Motor neuron (in vitro differentiated cells): ENCODE results near the gene RUNX1. TPM values are rescaled to one million over a fixed set of nuclear protein-coding genes. Genes with fewer than 3 reads are reported as not detected.

Experiments used
- ATAC-seq, 8 experiments: fragments of 200-7000 bp; cut with Tn5 transposase; replicated peaks in 6 of 8; 2 replicates each; pipeline ENCODE4 v1.8.0; 2021; ENCODE audit warnings: mild to moderate bottlenecking in 8 of 8, moderate library complexity in 8 of 8
- H3K27ac ChIP-seq, 2 donors: fragments of 250-450 bp; sonication (Bioruptor Pico); 2 replicates each; pipeline ENCODE4 v1.9.0; 2021; ENCODE audit warnings: antibody characterized with exemption in 2 of 2, mild to moderate bottlenecking in 2 of 2, moderate library complexity in 1 of 2
- H3K4me1 ChIP-seq, 2 donors: fragments of 250-450 bp; sonication (Bioruptor Pico); replicated peaks in 1 of 2; 2 replicates each; pipeline ENCODE4 v1.6.1; 2021; ENCODE audit warnings: antibody characterized with exemption in 2 of 2, mild to moderate bottlenecking in 2 of 2, moderate library complexity in 1 of 2
- H3K4me3 ChIP-seq, 5 donors: fragments of 250-450 bp; sonication (Bioruptor Pico); 2 replicates each; pipeline ENCODE4 v1.9.0; 2021; ENCODE audit warnings: antibody characterized with exemption in 5 of 5, mild to moderate bottlenecking in 5 of 5, moderate library complexity in 4 of 5
- WGBS, 10 experiments: fragments of 450-650 bp; shearing (Covaris generic); methylation state at CpG; one replicate each; pipeline ENCODE4 v1.0.0; 2022; 5-methylcytosine and 5-hydroxymethylcytosine counted together
- in situ Hi-C, 9 experiments: fragments of 400-800 bp; cut with MboI; loops; one replicate each; pipeline ENCODE4 v1.15.0; 2021; ENCODE audit warnings: low sequenced_read_pairs in 9 of 9, low pct_unique_long_range_greater_than_20kb in 2 of 9; ENCODE audit not compliant: unreplicated experiment in 9 of 9
- total RNA-seq, 8 experiments: library from RNA; unstranded; fragments of 300-600 nt; gene quantifications; 2 replicates each; pipeline versions ENCODE4 v1.2.3 to v1.2.4, GENCODE V29; 2022

The RUNX1 gene
- total RNA-seq, 8 experiments from 2014 or later = 0.05 to 49.0 (median 3.6) TPM

DNA sequence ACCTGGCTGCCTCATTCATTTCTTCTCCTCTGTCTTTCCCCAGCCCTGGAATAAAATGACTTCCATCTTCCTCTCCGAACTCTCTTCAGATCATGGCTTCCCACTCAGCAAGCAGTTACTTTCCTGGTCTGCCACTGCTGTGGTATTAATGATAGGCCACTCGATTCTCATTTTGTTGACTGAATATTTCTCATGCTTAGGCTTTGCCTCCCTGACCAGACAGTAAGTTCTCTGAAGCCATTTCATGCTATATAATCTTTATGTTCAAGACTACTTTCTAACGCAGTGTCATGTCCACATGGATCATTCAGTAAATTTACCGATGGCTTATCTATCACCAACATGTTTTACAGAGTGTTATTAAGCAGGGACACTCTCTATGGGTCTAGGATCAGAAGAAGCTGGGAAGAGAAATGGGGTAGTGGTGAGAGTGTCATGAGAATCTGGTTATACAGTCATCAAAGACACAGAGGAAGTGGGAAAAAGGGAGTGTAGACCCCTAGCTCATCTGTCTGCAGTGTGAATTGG lies 20.6 kb downstream of the RUNX1 start:
- ATAC-seq = no peak
- in situ Hi-C loops = loop anchor here in 2 of 9 experiments (25.0 kb wide), 2 partner anchors 109 to 809 kb away; no protein-coding TSS in a partner anchor
- H3K4me3 ChIP-seq = no peak overlapping the region
- no peak overlapping the region for H3K27ac ChIP-seq
- WGBS, 10 experiments = 80 to 100% (median 94%) methylated on average over 1 to 4 of the region's 4 CpGs
- H3K4me1 ChIP-seq = peaks cover 0 to 8% of the 10 kb centered on the region in 2 donors

DNA sequence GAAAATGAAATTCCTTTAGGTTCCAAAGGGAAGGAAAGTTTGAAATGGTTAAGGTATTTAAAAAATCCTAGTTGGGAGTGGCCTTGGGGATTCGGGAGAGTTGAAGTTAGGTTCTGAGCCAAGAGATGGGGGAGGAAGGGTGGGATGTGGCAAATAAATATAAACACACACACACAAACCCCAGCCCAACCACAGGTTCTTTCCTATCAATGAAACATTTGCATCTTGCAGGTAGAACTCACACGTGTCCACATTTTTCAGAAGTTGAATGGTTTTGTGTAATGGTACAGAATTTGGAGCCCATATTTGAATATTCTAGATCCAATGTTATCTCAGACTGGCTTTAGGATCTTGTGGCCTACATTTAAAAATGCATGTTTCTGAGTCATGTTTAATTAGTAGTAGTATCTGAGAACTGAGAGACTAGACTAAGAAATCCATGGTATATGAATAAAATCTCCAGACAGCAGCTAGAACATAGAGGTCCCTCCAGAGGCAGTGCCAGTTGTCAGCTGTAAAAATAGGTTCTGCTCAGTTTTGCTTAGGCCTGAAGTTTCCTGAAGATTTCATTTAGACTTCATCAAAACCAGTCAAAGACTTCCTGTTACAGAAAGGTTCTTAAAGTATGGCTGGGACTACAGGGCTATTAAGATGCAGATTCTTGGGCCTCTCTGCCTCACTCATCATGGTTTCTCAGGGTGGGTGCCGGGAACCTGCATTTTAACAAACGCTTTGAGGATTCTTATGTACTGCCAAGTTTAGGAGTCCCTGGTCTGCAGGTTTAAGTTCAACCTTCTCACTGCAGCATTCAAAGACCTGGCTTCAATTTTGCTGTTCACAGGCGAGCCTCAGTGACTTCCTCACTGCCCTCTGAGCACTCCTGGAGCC lies 21.3 kb downstream of the RUNX1 start:
- Histone ChIP-seq H3K4me3 (no peak overlapping the region), H3K27ac (no peak overlapping the region), H3K4me1 (peaks cover 0 to 8% of the 10 kb centered on the region in 2 donors)
- in situ Hi-C loops = loop anchor here in 2 of 9 experiments (25.0 kb wide), 2 partner anchors 109 to 809 kb away; no protein-coding TSS in a partner anchor
- WGBS, 10 experiments = 20 to 100% (median 87%) methylated on average over 1 to 5 of the region's 5 CpGs
- ATAC-seq = peak in 3 of 8 experiments; percentile 62 to 69 (median 68)

DNA sequence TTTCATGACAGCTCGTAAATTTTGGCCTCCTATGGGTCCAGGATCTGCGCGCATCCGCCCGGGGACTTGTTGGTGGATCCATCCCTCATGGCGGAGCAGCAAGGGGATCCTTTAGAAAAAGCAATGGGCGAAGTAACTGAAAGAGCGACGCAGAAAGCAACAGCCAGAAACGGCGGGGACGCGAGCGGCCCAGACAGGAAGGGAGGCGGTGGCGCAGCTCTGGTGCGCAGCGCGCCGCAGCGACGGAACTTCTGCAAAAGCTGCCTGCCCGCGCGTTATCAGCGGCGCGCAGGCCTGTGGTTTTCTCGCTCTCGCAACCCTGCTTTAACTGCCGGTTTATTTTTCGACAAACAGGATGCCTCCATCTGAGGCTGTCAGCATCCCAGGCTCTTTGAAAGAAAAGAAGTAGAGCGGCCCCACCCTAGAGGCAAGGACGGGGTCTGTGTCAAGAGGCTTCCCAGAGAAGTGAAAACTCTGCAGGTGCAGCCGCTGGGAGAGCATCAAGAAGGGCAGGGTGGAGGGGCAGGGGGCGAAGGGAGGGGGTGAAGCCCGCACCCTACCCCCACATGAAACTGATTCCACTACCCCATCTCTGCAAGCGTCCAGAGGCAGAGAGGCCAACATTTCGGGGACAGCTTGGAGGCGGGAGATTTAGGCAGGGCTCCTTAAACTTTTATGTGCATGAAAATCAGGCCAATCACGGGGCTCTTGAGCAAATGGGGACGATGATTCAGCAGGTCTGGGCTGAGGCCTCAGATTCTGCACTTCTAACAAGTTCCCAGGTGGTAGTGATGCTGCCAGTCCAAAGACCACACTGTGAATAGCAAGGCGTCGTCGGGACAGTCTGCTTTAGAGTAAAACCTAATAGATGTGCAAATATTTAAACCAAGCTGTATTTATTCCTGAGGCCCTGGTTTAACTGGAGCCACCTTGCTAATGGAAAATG lies 22.2 kb downstream of the RUNX1 start:
- ATAC-seq = peak; percentile 45 to 89 (median 60)
- H3K4me1 ChIP-seq = peaks cover 0 to 8% of the 10 kb centered on the region in 2 donors
- peak overlapping the region in 3 of 5 donors; percentile 13 to 22 (median 22) for H3K4me3 ChIP-seq
- 0 to 88% (median 40%) methylated on average over 1 to 22 of the region's 45 CpGs for WGBS, 10 experiments
- no peak overlapping the region for H3K27ac ChIP-seq
- in situ Hi-C loops = loop anchor here in 2 of 9 experiments (25.0 kb wide), 2 partner anchors 110 to 810 kb away; no protein-coding TSS in a partner anchor

DNA sequence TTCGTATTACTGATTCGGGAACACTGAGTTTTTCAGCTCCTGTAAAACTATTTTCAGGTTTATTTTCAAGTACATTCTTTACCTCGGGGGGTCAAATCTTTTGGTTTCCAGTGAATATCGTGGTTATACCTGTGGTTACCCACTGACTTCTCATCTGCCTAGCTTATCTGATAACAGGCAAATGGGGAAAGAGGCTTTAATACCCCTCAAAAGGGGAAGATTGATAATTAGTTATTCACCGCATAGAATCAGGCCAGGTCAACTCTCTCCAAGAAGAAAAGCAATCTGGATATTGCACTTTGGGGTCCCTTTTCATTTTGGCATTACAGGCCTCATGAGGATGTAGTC lies 23.0 kb downstream of the RUNX1 start:
- in situ Hi-C loops = loop anchor here in 2 of 9 experiments (25.0 kb wide), 2 partner anchors 111 to 811 kb away; no protein-coding TSS in a partner anchor
- ATAC-seq = no peak
- no peak overlapping the region for H3K4me3 ChIP-seq
- WGBS, 10 experiments = 71 to 100% (median 89%) methylated on average over 1 to 5 of the region's 5 CpGs; no CpG with 5 or more reads in 1 of the 10 experiments
- no peak overlapping the region for H3K27ac ChIP-seq
- H3K4me1 ChIP-seq = peaks cover 0 to 8% of the 10 kb centered on the region in 2 donors

DNA sequence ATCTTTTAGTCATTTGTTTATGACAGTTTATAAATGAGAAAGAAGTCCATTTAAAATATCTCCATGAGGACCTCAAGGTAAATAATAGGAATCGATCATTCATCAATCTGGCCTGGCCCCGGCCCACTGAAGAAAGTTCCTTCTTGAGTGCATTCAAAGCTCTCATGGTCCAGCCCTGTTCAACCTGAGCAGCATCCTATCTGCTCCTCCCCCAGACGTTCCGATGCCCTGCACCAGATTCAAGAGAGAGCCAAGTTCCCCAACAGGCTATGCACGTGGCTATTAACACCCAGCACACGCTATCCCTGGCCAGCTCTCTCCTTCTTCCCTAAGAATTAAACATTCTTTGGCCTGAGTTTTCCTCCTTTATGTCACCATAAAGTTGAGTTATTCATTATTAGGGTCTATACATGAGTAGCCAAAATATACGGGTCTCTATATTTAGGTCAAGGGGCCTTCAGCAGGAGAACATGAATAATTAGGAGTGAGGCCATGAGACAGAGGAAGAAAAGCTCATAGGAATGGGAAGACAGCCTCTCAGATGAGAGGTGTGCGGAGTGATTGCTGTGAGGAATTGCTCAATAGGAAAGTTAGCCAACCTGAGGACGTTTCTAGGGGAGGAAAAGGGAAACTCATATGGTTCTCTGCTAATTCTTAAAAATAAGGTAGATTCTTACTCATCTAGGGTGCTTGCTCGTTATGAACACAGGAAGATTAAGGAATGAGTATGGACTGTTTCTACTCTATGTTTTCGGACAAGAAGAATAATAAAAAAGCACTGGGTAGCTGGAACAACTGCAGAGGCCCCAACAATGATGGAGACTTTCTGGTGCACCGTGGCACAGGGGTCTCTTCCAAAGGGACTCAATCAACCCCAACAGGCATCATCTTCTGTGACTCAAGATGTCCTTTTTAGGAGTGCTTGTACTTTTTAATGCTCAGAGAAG lies 23.6 kb downstream of the RUNX1 start:
- in situ Hi-C loops = loop anchor here in 2 of 9 experiments (25.0 kb wide), 2 partner anchors 112 to 812 kb away; no protein-coding TSS in a partner anchor
- no peak overlapping the region for H3K27ac ChIP-seq
- H3K4me1 ChIP-seq = peaks cover 0 to 8% of the 10 kb centered on the region in 2 donors
- ATAC-seq = no peak
- 71 to 100% (median 92%) methylated on average over 2 to 6 of the region's 12 CpGs for WGBS, 10 experiments
- H3K4me3 ChIP-seq = no peak overlapping the region

DNA sequence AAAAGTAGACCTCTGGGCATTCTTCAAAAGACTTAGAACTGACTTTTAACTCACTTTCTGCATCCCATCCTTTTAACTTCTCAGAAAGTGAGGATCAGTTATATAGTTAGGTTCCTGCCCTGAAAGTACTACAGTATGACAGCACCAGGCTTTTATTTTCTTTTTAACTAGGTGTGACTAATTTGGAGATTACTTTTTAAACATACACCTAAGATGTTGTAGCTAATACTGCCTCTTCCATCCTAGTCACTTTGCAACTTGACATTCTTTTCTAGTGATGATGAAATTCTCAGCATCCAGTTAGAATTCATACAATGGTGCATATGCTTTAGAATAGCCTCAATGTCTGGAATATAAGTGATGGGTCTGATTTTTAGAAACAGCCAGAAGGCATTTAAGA lies 24.6 kb downstream of the RUNX1 start:
- Histone ChIP-seq H3K4me3 (no peak overlapping the region), H3K4me1 (peaks cover 0 to 8% of the 10 kb centered on the region in 2 donors), H3K27ac (no peak overlapping the region)
- in situ Hi-C loops = no loop called here
- ATAC-seq = no peak

DNA sequence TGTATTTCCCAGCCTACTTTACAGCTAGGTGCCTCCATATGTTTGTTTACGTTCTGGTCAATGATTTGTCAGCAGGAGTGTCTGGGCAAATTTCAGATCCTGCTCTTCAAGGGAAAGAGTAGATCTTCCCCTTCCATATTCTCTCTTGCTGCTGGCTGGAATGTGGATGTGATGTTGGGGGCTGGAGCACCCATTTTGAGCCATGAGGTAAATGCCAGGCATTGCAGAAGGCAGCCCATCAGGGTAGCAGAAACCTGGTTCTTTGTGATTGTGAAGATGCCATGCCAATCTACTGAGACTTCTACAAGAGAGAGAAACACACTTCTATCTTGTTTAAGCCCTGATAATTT lies 25.1 kb downstream of the RUNX1 start:
- ATAC-seq = no peak
- in situ Hi-C loops = no loop called here
- peaks cover 0 to 8% of the 10 kb centered on the region in 2 donors for H3K4me1 ChIP-seq
- no peak overlapping the region for H3K27ac ChIP-seq
- 80 to 100% (median 93%) methylated on average over 1 of the region's 1 CpG; no CpG with 5 or more reads in 2 of the 10 experiments for WGBS, 10 experiments
- no peak overlapping the region for H3K4me3 ChIP-seq

DNA sequence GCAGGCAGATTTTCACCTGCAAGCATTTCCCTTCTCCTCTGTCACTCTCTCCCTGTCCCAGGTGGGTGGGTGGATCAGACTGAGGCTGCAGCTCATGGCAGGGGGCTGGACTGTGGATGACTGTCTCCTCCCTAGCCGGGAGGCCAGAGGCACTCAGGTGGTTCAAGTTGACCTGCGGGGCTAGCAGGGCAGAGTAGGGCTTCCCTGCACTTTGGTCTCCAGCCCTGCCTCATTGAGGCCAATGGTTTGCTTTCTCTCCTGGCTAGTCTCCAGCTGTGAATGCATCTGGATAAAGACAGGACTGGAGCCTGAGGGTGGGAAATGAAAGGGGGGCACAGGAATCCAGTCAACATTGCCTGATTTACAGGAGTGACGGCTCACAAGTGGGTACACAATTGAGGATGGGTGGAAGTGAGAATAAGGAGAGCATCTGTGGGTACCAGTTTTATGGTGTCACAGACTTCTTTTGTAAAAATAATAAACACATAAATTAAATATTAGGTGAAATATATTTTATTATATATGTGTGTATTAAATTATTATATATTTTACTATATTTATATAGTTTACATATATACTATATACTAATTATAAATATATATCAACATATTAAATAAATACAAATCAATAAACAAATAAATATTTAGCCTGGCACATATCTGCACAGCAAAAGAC lies 25.6 kb downstream of the RUNX1 start:
- H3K4me1 ChIP-seq = peaks cover 0 to 8% of the 10 kb centered on the region in 2 donors
- H3K27ac ChIP-seq = no peak overlapping the region
- ATAC-seq = no peak
- in situ Hi-C loops = no loop called here
- 60 to 100% (median 100%) methylated on average over 1 to 2 of the region's 3 CpGs; no CpG with 5 or more reads in 4 of the 10 experiments for WGBS, 10 experiments
- H3K4me3 ChIP-seq = no peak overlapping the region

DNA sequence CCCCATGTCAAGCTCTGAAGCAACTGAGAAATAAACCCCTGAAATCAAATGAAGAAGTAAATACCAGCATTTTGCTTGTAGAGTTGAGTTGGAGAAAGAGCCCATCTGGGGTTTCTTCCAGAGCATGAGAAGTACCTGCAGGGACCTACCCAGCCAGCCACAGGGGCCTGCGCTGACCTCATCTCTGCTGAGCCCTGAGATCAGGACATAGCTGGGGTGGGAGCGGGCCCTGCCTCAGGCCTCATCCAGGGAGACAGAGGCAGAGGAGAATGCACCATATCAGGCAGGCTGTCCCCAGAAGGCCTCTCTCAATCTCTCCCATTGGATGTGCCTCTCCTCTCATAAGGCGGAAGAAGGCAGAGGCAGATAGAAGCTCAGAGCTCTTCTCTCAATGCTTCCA lies 27.6 kb downstream of the RUNX1 start:
- in situ Hi-C loops = no loop called here
- no peak for ATAC-seq

DNA sequence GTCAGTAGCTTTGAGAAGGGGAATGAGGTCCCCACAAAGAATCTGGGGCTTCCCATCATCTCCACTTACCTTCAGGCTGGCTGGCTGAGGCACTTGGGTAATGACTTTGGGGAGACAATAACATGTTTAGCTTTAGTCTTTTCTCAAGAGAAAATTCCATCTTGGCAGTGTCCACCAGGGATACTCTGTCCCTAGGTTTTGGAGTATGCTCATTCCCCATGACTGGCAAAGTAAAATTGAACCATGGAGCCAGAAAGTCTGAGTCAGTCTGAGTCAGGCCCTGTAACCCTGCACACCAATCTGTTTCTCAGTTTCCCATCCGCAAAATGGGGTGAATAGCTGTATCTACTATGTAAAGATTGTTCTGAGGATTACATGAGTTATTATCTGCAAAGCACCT lies 28.2 kb downstream of the RUNX1 start:
- 60 to 100% (median 100%) methylated on average over 1 of the region's 1 CpG; no CpG with 5 or more reads in 6 of the 10 experiments for WGBS, 10 experiments
- Histone ChIP-seq H3K27ac (no peak overlapping the region), H3K4me3 (no peak overlapping the region), H3K4me1 (no peaks in the 10 kb centered on the region)
- in situ Hi-C loops = no loop called here
- ATAC-seq = no peak

More for the DNA sequence above, 27.6 kb downstream of the RUNX1 start:
- Histone ChIP-seq H3K4me3 (no peak overlapping the region), H3K27ac (no peak overlapping the region), H3K4me1 (no peaks in the 10 kb centered on the region)
- WGBS, 10 experiments = 83 to 100% (median 100%) methylated on average over 1 to 2 of the region's 3 CpGs; no CpG with 5 or more reads in 5 of the 10 experiments

DNA sequence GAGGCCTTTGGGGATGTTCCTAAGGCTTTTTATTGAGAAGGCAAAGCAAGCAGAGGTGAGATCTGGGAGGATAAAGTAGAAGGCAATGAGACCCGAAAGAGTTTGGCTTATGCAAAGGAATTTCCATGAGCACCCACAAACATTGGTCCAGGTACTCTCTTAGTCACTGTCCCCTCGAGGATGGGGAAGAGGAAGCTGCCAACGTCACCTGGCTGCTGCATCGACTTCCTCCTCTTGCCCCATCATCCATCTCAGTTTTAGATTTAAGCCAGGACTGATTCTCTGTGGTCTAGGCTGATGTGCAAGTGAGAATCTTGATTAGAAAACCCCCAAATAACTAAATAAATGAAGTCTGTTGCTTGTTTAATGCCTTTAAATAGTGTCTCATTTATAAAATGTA lies 28.7 kb downstream of the RUNX1 start:
- in situ Hi-C loops = no loop called here
- no peak for ATAC-seq
- Histone ChIP-seq H3K4me3 (no peak overlapping the region), H3K27ac (no peak overlapping the region), H3K4me1 (no peaks in the 10 kb centered on the region)
- 41 to 100% (median 87%) methylated on average over 1 to 4 of the region's 4 CpGs; no CpG with 5 or more reads in 4 of the 10 experiments for WGBS, 10 experiments
